Upper lobe of left lung (tissue), 6 donors: ENCODE measurements around the gene SCFD2. TPM values are rescaled to one million over a fixed set of nuclear protein-coding genes. Genes with fewer than 3 reads are reported as not detected.
"Not testable (repeated sequence)": the region's sequence is repeated elsewhere in the genome, so short reads cannot be mapped to it uniquely, and the experiment has no call there.

Experiments used
- ATAC-seq, 2 donors: fragments of 200-7000 bp; cut with Tn5 transposase; one replicate each; pipeline ENCODE4 v1.9.1; 2022; ENCODE audit warnings: mild to moderate bottlenecking in 2 of 2, moderate library complexity in 2 of 2; ENCODE audit not compliant: low FRiP score in 2 of 2
- DNase-seq, 2 donors: peaks; one replicate each; pipeline ENCODE4 v3.0.0-alpha.2; 2019 to 2020
- H3K27ac ChIP-seq, 4 donors: fragments of 200-600 bp; sonication (generic); one replicate each; pipeline ENCODE4 v1.5.1; 2016 to 2019
- H3K27me3 ChIP-seq, 4 donors: fragments of 200-600 bp; sonication (generic); one replicate each; pipeline ENCODE4 v1.5.1; 2017 to 2019
- H3K36me3 ChIP-seq, 4 donors: fragments of 200-600 bp; sonication (generic); one replicate each; pipeline ENCODE4 v1.5.1; 2016 to 2019
- H3K4me1 ChIP-seq, 4 donors: fragments of 200-600 bp; sonication (generic); one replicate each; pipeline ENCODE4 v1.5.1; 2018 to 2019
- H3K4me3 ChIP-seq, 4 donors: fragments of 200-600 bp; sonication (generic); one replicate each; pipeline ENCODE4 v1.5.1; 2017 to 2019; ENCODE audit warnings: mild to moderate bottlenecking in 2 of 4, moderate library complexity in 1 of 4
- H3K9me3 ChIP-seq, 4 donors: fragments of 200-600 bp; sonication (generic); one replicate each; pipeline ENCODE4 v1.5.1; 2018 to 2019
- CTCF ChIP-seq, 6 experiments: fragments of 450-650 bp in 4 of 6; fragments of 200-600 bp in 2 of 6; sonication (generic) in 2 of 6; IDR thresholded peaks; one replicate each; pipeline ENCODE4 v1.5.1; 2016 to 2019; ENCODE audit warnings: antibody characterized with exemption in 6 of 6
- EP300 ChIP-seq, 4 donors: sonication (generic); formaldehyde crosslinking; IDR thresholded peaks; one replicate each; pipeline ENCODE4 v1.5.1; 2017; ENCODE audit warnings: antibody characterized with exemption in 4 of 4, control low read depth in 2 of 4
- POLR2A ChIP-seq, 4 donors: fragments of 450-650 bp; IDR thresholded peaks; one replicate each; pipeline ENCODE4 v1.5.1; 2016 to 2017; ENCODE audit warnings: antibody characterized with exemption in 4 of 4, mild to moderate bottlenecking in 2 of 4
- POLR2AphosphoS5 ChIP-seq, 2 donors: sonication (generic); formaldehyde crosslinking; IDR thresholded peaks; one replicate each; pipeline ENCODE4 v1.5.1; 2017; ENCODE audit warnings: antibody characterized with exemption in 2 of 2
- WGBS, 2 donors: methylation state at CpG; one replicate each; pipeline ENCODE4 v1.1.5; 2017 to 2018; 5-methylcytosine and 5-hydroxymethylcytosine counted together
- total RNA-seq, 6 donors: library from RNA; depleted of rRNA in 4 of 6; stranded (reverse); fragments of >200 nt in 4 of 6; gene quantifications; one replicate each; pipeline versions ENCODE4 v1.1.0 to v1.2.1, GENCODE V29; 2016 to 2021
- donor health status: DM: no; HTN: no; CAD: no; lungs with moderate emphysema.
- donor health status: DM: no; HTN: yes; CAD: no; lungs with severe emphysema.

The SCFD2 gene
- total RNA-seq, 6 donors from 2014 or later, result 15.2 to 33.5 (median 20.0) TPM

- no peak for TF ChIP-seq POLR2A (IDR thresholded peaks at IDR 0.05)
- no peak for TF ChIP-seq EP300 (IDR thresholded peaks at IDR 0.05)
- no peak for ATAC-seq
These were observed 92.1 kb downstream of the SCFD2 start for GRCh38 chr4:53273726-53274125.

GRCh38 chr4:53267026-53267425 is 98.8 kb downstream of the SCFD2 start:
- Histone ChIP-seq H3K36me3 (no peaks in the 10 kb centered on the region), H3K4me1 (no peaks in the 10 kb centered on the region), H3K4me3 (no peak overlapping the region), H3K27ac (no peak overlapping the region), H3K9me3 (no peaks in the 10 kb centered on the region), H3K27me3 (no peaks in the 10 kb centered on the region)
- DNase-seq (no peak), ATAC-seq (no peak)
- no peak for TF ChIP-seq POLR2A (IDR thresholded peaks at IDR 0.05)
- no peak for TF ChIP-seq CTCF (IDR thresholded peaks at IDR 0.05)
- TF ChIP-seq POLR2AphosphoS5 (IDR thresholded peaks at IDR 0.05), result no peak
- TF ChIP-seq EP300 (IDR thresholded peaks at IDR 0.05), result no peak
- WGBS, 2 donors, result 93 to 95% methylated on average over 4 of the region's 4 CpGs

More at GRCh38 chr4:53273726-53274125, 92.1 kb downstream of the SCFD2 start:
- H3K4me1 ChIP-seq, result no peaks in the 10 kb centered on the region
- no peaks in the 10 kb centered on the region for H3K9me3 ChIP-seq
- WGBS, 2 donors, result 56 to 58% methylated on average over 3 of the region's 3 CpGs
- H3K27me3 ChIP-seq, result no peaks in the 10 kb centered on the region
- H3K27ac ChIP-seq, result no peak overlapping the region
- DNase-seq, result no peak
- no peak overlapping the region for H3K4me3 ChIP-seq
- H3K36me3 ChIP-seq, result no peaks in the 10 kb centered on the region

- DNase-seq, result peak in 1 of 2 donors; percentile 59
- H3K27ac ChIP-seq, H3K36me3 ChIP-seq, H3K27me3 ChIP-seq, H3K4me1 ChIP-seq, H3K9me3 ChIP-seq, ATAC-seq, H3K4me3 ChIP-seq: not testable (repeated sequence)
- WGBS, 2 donors, result 96 to 100% methylated on average over 7 to 18 of the region's 31 CpGs
These were observed 109.9 kb downstream of the SCFD2 start for GRCh38 chr4:53255986-53256385.

GRCh38 chr4:53240573-53240972 is 125.3 kb downstream of the SCFD2 start:
- H3K4me1 ChIP-seq, result no peaks in the 10 kb centered on the region
- H3K27me3 ChIP-seq, result no peaks in the 10 kb centered on the region
- no peak overlapping the region for H3K4me3 ChIP-seq
- H3K27ac ChIP-seq, result no peak overlapping the region
- peaks cover 0 to 6% (median 3%) of the 10 kb centered on the region in 4 donors for H3K9me3 ChIP-seq
- DNase-seq, result no peak
- 82 to 89% methylated on average over 5 of the region's 5 CpGs for WGBS, 2 donors
- no peaks in the 10 kb centered on the region for H3K36me3 ChIP-seq
- TF ChIP-seq CTCF (IDR thresholded peaks at IDR 0.05), result no peak
- no peak for TF ChIP-seq POLR2A (IDR thresholded peaks at IDR 0.05)
- TF ChIP-seq POLR2AphosphoS5 (IDR thresholded peaks at IDR 0.05), result no peak
- no peak for TF ChIP-seq EP300 (IDR thresholded peaks at IDR 0.05)
- no peak for ATAC-seq

- H3K9me3 ChIP-seq, H3K36me3 ChIP-seq, H3K27me3 ChIP-seq, H3K4me1 ChIP-seq, H3K4me3 ChIP-seq, ATAC-seq, H3K27ac ChIP-seq: not testable (repeated sequence)
- peak in 1 of 2 donors; percentile 50 for DNase-seq
- 95% methylated on average over 11 of the region's 29 CpGs; no CpG with 5 or more reads in 1 of the 2 donors for WGBS, 2 donors
These were observed 127.5 kb downstream of the SCFD2 start for GRCh38 chr4:53238352-53238751.

GRCh38 chr4:53237811-53238210 is 128.1 kb downstream of the SCFD2 start:
- not testable (repeated sequence) for H3K9me3 ChIP-seq, H3K4me1 ChIP-seq, H3K4me3 ChIP-seq, H3K36me3 ChIP-seq, H3K27ac ChIP-seq, H3K27me3 ChIP-seq, ATAC-seq
- WGBS, 2 donors, result no CpG with 5 or more reads among the region's 26 CpGs
- DNase-seq, result peak in 1 of 2 donors; percentile 45

GRCh38 chr4:53236624-53237023 is 129.2 kb downstream of the SCFD2 start:
- ATAC-seq, H3K36me3 ChIP-seq, H3K4me1 ChIP-seq, H3K9me3 ChIP-seq, H3K4me3 ChIP-seq, DNase-seq, H3K27me3 ChIP-seq, H3K27ac ChIP-seq: not testable (repeated sequence)
- WGBS, 2 donors, result 100% methylated on average over 1 to 2 of the region's 2 CpGs
